ENCODE measurements around the gene GLYATL3.

The GLYATL3 gene

DNA sequence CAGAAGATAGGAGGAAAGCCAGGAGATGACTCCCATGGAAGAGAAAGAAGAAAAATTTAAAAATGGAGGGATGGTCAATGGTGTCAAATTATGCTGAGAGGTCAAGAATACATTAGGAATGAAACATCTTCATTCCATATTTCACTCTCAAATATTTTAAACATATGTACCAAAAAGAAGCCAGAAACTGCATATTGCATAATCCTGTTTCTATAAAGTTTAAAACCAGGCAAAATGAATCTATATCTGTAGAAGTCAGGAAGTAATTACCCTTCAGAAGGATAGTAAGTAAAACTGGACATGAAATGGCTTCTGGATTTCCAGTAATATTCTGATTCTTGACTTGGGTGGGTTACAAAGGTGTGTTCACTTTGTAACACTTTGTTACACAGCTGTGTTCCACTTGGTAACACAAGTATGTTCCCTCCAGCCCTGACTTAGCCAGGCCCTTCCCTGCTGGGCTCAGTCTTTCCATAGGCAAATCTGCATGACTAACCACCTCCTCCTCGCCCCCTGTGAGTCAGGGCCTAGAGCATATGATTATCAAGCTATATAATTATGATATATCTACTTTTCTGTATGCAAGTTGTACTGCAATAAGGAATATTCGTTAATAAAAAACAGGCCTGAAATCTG is 30.5 kb downstream of the GLYATL3 start:
- DNase-seq (ENCODE audit: low spot score) = no peak
- TF ChIP-seq, protein P1, sequence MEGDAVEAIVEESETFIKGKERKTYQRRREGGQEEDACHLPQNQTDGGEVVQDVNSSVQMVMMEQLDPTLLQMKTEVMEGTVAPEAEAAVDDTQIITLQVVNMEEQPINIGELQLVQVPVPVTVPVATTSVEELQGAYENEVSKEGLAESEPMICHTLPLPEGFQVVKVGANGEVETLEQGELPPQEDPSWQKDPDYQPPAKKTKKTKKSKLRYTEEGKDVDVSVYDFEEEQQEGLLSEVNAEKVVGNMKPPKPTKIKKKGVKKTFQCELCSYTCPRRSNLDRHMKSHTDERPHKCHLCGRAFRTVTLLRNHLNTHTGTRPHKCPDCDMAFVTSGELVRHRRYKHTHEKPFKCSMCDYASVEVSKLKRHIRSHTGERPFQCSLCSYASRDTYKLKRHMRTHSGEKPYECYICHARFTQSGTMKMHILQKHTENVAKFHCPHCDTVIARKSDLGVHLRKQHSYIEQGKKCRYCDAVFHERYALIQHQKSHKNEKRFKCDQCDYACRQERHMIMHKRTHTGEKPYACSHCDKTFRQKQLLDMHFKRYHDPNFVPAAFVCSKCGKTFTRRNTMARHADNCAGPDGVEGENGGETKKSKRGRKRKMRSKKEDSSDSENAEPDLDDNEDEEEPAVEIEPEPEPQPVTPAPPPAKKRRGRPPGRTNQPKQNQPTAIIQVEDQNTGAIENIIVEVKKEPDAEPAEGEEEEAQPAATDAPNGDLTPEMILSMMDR (IDR thresholded peaks at IDR 0.05; ENCODE audit: borderline replicate concordance, control extremely low read depth, extremely low read depth, insufficient read depth, missing control alignments) = no peak
- in situ Hi-C loops (cut with MboI; ENCODE audit: low sequenced_read_pairs, unreplicated experiment) = no loop called here

DNA sequence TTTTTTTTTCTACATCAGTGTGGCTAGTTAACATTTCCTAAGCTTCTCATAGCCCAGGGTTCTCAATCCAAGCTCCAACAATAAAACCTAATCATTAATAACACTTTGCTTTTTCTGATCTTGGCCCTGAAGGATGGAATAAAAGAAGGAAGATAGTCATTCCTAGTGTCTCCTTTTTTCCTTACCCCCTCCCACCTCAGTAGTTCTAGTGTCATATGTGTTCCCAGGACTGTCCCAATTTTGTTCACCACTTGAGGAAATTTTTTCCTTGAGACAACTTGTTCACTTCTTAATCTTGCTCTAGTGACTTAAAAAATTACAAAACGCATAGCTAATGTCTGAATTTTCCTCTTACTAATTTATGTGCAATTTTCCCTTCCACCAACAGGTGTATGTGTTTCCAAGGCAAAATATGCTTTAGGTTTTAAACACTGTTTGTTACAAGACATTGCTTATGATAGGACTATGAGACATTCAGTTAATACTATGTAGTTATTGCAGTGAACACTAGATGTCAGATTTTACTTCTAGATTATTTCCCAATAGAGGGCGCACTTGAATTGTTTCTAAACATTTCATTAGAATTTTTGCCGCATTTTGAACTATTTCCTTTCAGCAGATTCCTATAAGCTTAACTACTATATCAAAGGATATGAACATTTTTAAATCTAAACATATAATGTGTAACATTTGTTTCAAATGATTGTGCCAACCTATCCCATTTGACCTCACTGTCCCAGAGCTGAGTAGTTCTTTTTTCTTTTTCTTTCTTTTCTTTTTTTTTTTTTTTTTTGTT is 32.2 kb downstream of the GLYATL3 start:
- DNase-seq (ENCODE audit: low spot score) = peak; percentile 41
- TF ChIP-seq, protein P1 (IDR thresholded peaks at IDR 0.05; ENCODE audit: borderline replicate concordance, control extremely low read depth, extremely low read depth, insufficient read depth, missing control alignments) = peak; percentile 73
- in situ Hi-C loops (cut with MboI; ENCODE audit: low sequenced_read_pairs, unreplicated experiment) = no loop called here

DNA sequence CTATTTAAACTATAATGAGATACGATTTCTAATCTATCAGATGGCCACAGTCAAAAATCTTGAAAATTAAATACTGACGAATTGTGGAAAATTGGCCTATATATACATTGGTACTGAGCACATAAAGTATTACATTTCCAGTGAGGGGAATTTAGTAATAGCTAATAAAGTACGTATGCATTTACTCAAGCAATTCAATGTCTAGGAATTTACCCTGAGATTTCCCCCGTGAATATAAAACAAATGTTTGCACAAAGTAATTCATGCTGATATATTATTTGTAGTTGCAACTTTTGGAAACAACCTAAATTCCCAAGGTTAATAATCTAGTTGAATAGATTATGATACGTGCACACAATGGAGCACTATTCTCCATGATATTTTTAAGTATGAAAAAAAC is 36.1 kb downstream of the GLYATL3 start:
- no peak for DNase-seq (ENCODE audit: low spot score)
- TF ChIP-seq, protein P1 (IDR thresholded peaks at IDR 0.05; ENCODE audit: borderline replicate concordance, control extremely low read depth, extremely low read depth, insufficient read depth, missing control alignments) = no peak
- in situ Hi-C loops (cut with MboI; ENCODE audit: low sequenced_read_pairs, unreplicated experiment) = no loop called here

DNA sequence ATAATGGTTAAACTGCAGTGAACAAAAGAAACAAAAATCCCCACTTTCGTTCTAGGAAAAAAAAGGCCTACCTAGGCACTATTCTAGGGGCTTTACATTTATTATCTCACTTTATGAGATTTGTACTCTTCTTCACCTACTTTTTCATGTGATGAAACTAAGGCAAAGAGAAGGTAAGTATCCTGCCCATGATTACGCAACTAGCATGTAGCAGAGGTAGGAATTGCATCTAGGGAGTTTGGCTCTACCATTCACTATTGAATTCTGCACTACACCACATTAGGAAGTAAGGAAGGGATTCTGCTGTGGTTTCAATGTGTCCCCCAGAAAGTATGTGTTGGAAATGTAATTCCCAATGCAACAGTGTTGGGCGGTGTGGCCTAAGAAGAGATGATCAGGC is 39.4 kb downstream of the GLYATL3 start:
- DNase-seq (ENCODE audit: low spot score) = no peak
- in situ Hi-C loops (cut with MboI; ENCODE audit: low sequenced_read_pairs, unreplicated experiment) = no loop called here
- TF ChIP-seq, protein P1 (IDR thresholded peaks at IDR 0.05; ENCODE audit: borderline replicate concordance, control extremely low read depth, extremely low read depth, insufficient read depth, missing control alignments) = no peak

DNA sequence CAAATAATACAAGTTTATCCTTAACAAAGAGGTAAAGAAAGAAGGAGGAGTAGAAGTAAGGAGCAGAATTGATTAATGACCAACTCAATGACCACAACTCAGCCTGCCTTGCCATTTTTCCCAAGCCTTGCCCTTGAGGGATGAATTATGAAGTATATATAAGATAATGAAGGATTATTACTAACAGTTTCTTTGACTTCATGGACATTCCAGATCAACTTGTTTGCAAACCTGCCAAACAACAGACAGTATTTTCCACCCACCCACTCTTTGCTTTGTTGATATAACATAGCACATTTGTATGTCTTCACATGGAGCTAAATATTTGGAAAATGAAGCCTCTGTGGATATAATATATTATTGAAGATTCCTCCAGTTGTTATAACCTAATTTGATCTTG is 40.9 kb downstream of the GLYATL3 start:
- in situ Hi-C loops (cut with MboI; ENCODE audit: low sequenced_read_pairs, unreplicated experiment) = no loop called here
- TF ChIP-seq, protein P1 (IDR thresholded peaks at IDR 0.05; ENCODE audit: borderline replicate concordance, control extremely low read depth, extremely low read depth, insufficient read depth, missing control alignments) = no peak
- no peak for DNase-seq (ENCODE audit: low spot score)

DNA sequence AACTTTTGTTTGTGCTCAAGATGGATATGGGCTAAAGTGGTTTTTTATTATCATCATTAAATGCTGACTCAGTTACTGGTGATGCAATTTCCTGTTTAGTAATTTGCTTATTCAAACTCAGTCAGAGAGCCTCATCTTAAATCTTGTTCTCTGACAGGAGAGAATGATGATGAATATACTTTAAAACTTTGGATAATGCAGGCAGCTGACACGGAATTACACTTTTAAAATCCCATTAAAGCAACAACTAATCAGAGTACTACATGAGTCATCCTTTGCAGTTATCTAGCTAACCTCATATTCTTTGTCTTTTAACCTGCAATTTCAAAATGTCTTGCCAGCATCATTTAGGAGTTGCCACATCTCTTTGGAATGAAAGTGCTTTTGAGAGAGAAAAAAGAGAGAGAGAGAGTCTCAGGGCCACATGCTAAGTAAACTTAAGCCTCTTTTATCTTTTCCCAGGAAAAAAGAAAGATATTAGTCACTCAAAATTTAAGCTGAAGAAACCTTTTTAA is 41.5 kb downstream of the GLYATL3 start:
- in situ Hi-C loops (cut with MboI; ENCODE audit: low sequenced_read_pairs, unreplicated experiment) = no loop called here
- TF ChIP-seq, protein P1 (IDR thresholded peaks at IDR 0.05; ENCODE audit: borderline replicate concordance, control extremely low read depth, extremely low read depth, insufficient read depth, missing control alignments) = no peak
- DNase-seq (ENCODE audit: low spot score) = no peak

All from GM13976 (cell line).